ENCODE results near the gene PIRT.

Gene PIRT

GRCh38 chr17:10773391-10773790 is 64.5 kb downstream of the PIRT start:
- DNase-seq = no peak
- TF ChIP-seq CTCF (IDR thresholded peaks at IDR 0.05) = no peak
- Mint-ChIP-seq H3K27me3 (ENCODE audit: low read depth, poor library complexity) (peaks cover 28% of the 10 kb centered on the region), H3K4me1 (peaks cover 42% of the 10 kb centered on the region), H3K9me3 (peaks cover 37% of the 10 kb centered on the region), H3K27ac (no peak overlapping the region), H3K36me3 (ENCODE audit: low read depth) (peaks cover 15% of the 10 kb centered on the region), H3K4me3 (peak overlapping the region; percentile 11)
